ENCODE data around the gene TMEM235. TPM values are rescaled to one million over a fixed set of nuclear protein-coding genes. Genes with fewer than 3 reads are reported as not detected.
"Not testable (repeated sequence)": the region's sequence is repeated elsewhere in the genome, so short reads cannot be mapped to it uniquely, and the experiment has no call there.

The TMEM235 gene
- total and polyA plus RNA-seq, 12 donors: not detected

DNA sequence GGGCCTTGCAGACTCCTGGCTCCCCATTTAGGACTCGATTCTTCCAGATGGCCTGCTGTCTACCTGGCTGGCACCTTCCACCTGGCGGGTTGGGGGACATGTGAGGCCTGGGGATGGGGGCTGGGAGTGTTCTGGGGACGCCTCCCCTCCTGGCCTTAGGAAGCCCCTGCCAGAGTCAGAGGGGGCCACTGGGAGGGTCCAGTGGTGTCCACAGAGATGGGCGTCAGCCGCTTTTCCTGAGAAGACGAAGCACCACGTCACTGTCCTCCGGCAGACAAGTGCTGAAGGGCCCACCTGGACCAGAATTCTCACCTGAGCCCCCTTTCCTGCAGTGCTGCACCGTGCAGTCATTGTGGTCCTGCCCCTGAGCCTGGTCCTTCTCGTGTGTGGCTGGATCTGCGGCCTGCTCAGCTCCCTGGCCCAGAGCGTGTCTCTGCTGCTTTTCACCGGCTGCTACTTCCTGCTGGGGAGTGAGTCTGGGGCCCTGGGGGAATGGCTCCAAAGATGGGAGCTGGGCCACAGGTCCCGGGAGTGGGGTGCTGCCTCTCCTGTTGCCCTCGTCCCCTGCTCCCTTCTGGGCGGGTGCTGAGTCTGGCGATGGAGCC lies 2.9 kb downstream of the TMEM235 start:
- DNase-seq (no peak), ATAC-seq (no peak)
- intact Hi-C loops (cut with DNase I): no loop called here
- H3K4me3 ChIP-seq: no peak overlapping the region
- TF ChIP-seq, protein P1, sequence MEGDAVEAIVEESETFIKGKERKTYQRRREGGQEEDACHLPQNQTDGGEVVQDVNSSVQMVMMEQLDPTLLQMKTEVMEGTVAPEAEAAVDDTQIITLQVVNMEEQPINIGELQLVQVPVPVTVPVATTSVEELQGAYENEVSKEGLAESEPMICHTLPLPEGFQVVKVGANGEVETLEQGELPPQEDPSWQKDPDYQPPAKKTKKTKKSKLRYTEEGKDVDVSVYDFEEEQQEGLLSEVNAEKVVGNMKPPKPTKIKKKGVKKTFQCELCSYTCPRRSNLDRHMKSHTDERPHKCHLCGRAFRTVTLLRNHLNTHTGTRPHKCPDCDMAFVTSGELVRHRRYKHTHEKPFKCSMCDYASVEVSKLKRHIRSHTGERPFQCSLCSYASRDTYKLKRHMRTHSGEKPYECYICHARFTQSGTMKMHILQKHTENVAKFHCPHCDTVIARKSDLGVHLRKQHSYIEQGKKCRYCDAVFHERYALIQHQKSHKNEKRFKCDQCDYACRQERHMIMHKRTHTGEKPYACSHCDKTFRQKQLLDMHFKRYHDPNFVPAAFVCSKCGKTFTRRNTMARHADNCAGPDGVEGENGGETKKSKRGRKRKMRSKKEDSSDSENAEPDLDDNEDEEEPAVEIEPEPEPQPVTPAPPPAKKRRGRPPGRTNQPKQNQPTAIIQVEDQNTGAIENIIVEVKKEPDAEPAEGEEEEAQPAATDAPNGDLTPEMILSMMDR (IDR thresholded peaks at IDR 0.05): no peak
- peak overlapping the region in 7 of 10 donors; percentile 31 to 72 (median 56) for H3K27ac ChIP-seq
- H3K4me1 ChIP-seq: peaks cover 0 to 17% (median 5%) of the 10 kb centered on the region in 9 donors
- H3K27me3 ChIP-seq: peaks cover 18 to 40% (median 37%) of the 10 kb centered on the region in 7 donors
- no peaks in the 10 kb centered on the region for H3K36me3 ChIP-seq
- WGBS, 2 donors: 82 to 84% methylated on average over 17 of the region's 17 CpGs
- H3K9me3 ChIP-seq: no peaks in the 10 kb centered on the region

DNA sequence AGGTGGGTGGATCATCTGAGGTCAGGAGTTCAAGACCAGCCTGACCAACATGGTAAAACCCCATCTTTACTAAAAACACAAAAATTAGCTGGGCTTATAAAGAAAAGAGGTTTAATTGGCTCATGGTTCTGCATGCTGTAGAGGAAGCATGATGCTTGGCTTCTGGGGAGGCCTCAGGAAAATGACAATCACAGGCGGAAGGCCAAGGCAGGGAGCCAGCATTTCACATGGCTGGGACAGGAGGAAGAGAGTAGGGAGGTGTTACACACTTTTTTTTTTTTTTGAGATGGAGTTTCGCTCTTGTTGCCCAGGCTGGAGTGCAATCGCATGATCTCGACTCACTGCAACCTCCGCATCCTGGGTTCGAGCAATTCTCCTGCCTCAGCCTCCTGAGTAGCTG lies 3.6 kb downstream of the TMEM235 start:
- WGBS, 2 donors: 47 to 74% methylated on average over 6 of the region's 6 CpGs
- H3K9me3 ChIP-seq; H3K4me3 ChIP-seq; H3K36me3 ChIP-seq; intact Hi-C loops (cut with DNase I): not testable (repeated sequence)
- peak overlapping the region in 7 of 10 donors; percentile 31 to 72 (median 56) for H3K27ac ChIP-seq
- H3K27me3 ChIP-seq: peaks cover 18 to 34% (median 32%) of the 10 kb centered on the region in 7 donors
- ATAC-seq (peak in 6 of 8 donors; percentile 44 to 89 (median 74)), DNase-seq (peak; percentile 58 to 79)
- H3K4me1 ChIP-seq: peaks cover 0 to 17% (median 5%) of the 10 kb centered on the region in 9 donors

DNA sequence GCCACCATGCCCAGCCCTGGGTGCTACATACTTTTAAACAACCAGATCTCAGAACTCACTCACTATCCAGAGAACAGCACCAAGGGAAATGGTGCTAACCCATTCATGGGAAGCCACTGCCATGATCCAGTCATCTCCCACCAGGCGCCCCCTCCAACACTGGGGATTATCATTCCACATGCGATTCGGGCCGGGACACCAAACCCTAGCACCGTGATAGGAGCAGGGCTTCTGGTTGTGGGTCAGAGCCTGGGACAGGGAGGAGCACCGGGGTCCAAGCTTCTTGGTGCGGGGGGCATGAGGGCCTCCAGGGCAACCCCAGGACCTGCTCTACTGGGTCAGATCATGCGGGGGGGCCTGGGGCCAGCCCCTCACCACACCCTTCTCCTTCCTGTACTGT lies 4.5 kb downstream of the TMEM235 start:
- ATAC-seq: peak in 1 of 8 donors; percentile 21
- TF ChIP-seq, protein P1 (IDR thresholded peaks at IDR 0.05): no peak
- intact Hi-C loops (cut with DNase I): no loop called here

DNA sequence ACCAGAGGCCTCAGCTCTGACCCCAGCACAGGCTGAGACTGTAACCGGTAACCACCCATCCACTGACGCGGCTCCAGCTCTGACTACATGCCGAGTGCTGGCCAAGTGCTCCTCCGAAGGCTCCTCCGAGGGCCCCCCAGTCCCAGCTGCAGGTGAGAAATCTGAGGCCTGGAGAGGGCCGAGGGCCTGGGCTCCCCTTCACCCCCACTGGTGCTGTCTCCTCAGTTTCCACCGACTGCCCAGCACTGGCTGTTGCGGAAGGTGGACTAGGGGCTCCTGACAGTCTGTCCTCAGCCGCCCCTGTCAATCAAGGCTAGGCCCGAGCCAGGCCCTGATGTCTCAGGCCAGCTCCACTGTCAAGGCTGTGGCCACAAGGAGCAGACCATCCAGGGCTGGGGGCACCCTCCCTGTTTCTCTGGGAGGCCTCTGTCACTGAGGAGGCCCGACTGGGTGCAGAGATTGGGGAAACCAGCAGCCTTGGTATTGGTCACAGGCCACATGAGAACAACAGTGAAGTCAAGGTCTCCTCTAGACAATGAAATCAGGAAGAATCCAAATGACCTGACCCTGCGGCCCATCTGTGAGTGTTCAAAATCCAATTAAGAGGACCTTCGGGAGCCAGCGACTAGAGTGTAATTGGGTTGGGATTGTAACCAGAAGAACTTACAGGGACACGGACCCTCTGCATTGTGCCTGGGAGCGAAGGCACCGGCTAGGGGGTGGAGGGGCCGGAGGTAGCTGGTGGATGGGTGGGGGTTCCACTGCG lies 5.1 kb downstream of the TMEM235 start:
- peaks cover 0 to 13% (median 5%) of the 10 kb centered on the region in 9 donors for H3K4me1 ChIP-seq
- TF ChIP-seq, protein P1 (IDR thresholded peaks at IDR 0.05): no peak
- 94 to 96% methylated on average over 20 of the region's 20 CpGs for WGBS, 2 donors
- H3K9me3 ChIP-seq: no peaks in the 10 kb centered on the region
- no peak overlapping the region for H3K4me3 ChIP-seq
- ATAC-seq (no peak), DNase-seq (no peak)
- H3K27me3 ChIP-seq: peaks cover 9 to 18% (median 17%) of the 10 kb centered on the region in 7 donors
- no peak overlapping the region for H3K27ac ChIP-seq
- H3K36me3 ChIP-seq: no peaks in the 10 kb centered on the region
- intact Hi-C loops (cut with DNase I): no loop called here

More for the DNA sequence above, 4.5 kb downstream of the TMEM235 start:
- Histone ChIP-seq H3K36me3 (no peaks in the 10 kb centered on the region), H3K4me3 (no peak overlapping the region), H3K4me1 (peaks cover 0 to 17% (median 5%) of the 10 kb centered on the region in 9 donors), H3K9me3 (no peaks in the 10 kb centered on the region), H3K27ac (no peak overlapping the region), H3K27me3 (peaks cover 15 to 25% (median 23%) of the 10 kb centered on the region in 7 donors)
- WGBS, 2 donors: 86% methylated on average over 8 of the region's 8 CpGs
- DNase-seq: no peak
